Effector CD4-positive, alpha-beta T cell (primary cell): Measurements from ENCODE around the gene SMARCA2.
"Not testable (repeated sequence)": the region's sequence is repeated elsewhere in the genome, so short reads cannot be mapped to it uniquely, and the experiment has no call there.

ENCODE experiments used
- DNase-seq: peaks from one replicate; pipeline ENCODE4 v3.0.0-alpha.2; 2020

Gene SMARCA2

GRCh38 chr9:2106666-2107065 lies 91.5 kb downstream of the SMARCA2 start:
- DNase-seq = no peak

GRCh38 chr9:2107906-2108451 lies 92.8 kb downstream of the SMARCA2 start:
- DNase-seq = no peak

GRCh38 chr9:2109069-2109650 lies 94.0 kb downstream of the SMARCA2 start:
- no peak for DNase-seq

- no peak for DNase-seq
Observed at GRCh38 chr9:2110036-2110435, 94.9 kb downstream of the SMARCA2 start.

GRCh38 chr9:2116073-2116472 lies 100.9 kb downstream of the SMARCA2 start:
- no peak for DNase-seq

GRCh38 chr9:2117527-2117926 lies 102.4 kb downstream of the SMARCA2 start:
- no peak for DNase-seq

- no peak for DNase-seq
Observed at GRCh38 chr9:2119566-2119965, 104.4 kb downstream of the SMARCA2 start.

- DNase-seq = no peak
Observed at GRCh38 chr9:2120926-2121689, 106.0 kb downstream of the SMARCA2 start.

- DNase-seq = no peak
Observed at GRCh38 chr9:2122299-2122698, 107.2 kb downstream of the SMARCA2 start.

- no peak for DNase-seq
Observed at GRCh38 chr9:2125906-2126305, 110.8 kb downstream of the SMARCA2 start.

GRCh38 chr9:2126331-2126803 lies 111.2 kb downstream of the SMARCA2 start:
- DNase-seq = no peak

- no peak for DNase-seq
Observed at GRCh38 chr9:2127486-2127885, 112.3 kb downstream of the SMARCA2 start.

- no peak for DNase-seq
Observed at GRCh38 chr9:2128141-2128540, 113.0 kb downstream of the SMARCA2 start.

- DNase-seq = no peak
Observed at GRCh38 chr9:2128618-2129017, 113.5 kb downstream of the SMARCA2 start.

- DNase-seq = no peak
Observed at GRCh38 chr9:2130941-2131340, 115.8 kb downstream of the SMARCA2 start.

GRCh38 chr9:2132484-2133082 lies 117.4 kb downstream of the SMARCA2 start:
- DNase-seq = no peak

- DNase-seq = no peak
Observed at GRCh38 chr9:2134391-2134790, 119.2 kb downstream of the SMARCA2 start.

GRCh38 chr9:2138646-2139045 lies 123.5 kb downstream of the SMARCA2 start:
- DNase-seq = no peak

- no peak for DNase-seq
Observed at GRCh38 chr9:2140600-2141223, 125.6 kb downstream of the SMARCA2 start.

- DNase-seq = no peak
Observed at GRCh38 chr9:2142212-2142611, 127.1 kb downstream of the SMARCA2 start.

- no peak for DNase-seq
Observed at GRCh38 chr9:2144619-2145018, 129.5 kb downstream of the SMARCA2 start.

- no peak for DNase-seq
Observed at GRCh38 chr9:2145746-2146145, 130.6 kb downstream of the SMARCA2 start.

- DNase-seq = not testable (repeated sequence)
Observed at GRCh38 chr9:2146700-2147099, 131.6 kb downstream of the SMARCA2 start.
